GM18498 (cell line): ENCODE measurements around the gene WDR86.

ENCODE experiments used
- ATAC-seq: cut with Tn5 transposase; IDR thresholded peaks from one replicate; pipeline ENCODE4 v1.9.1; 2021; ENCODE audit warnings: mild to moderate bottlenecking, moderate library complexity; ENCODE audit not compliant: unreplicated experiment

The WDR86 gene

DNA sequence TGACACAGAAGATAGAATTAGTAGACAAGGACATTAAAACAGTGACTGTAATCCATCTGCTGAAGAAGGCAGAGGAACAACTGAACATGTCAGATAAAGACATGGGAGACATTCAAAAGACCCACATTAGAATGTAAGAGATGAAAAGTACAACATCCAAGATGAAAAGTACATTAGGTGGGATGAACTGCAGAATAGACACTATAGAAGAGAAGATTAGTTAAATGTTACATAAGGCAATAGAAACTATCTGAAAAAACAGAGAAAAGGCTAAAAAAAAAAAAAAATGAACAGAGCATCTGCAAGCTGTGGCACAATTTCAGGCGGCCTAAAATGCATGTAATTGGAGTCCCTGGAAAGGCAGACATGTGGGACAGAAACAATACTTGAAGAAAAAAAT lies 46.7 kb downstream of the WDR86 start:
- ATAC-seq, result no peak

- ATAC-seq, result no peak
Observed at GRCh38 chr7:151361193-151361959, 48.5 kb downstream of the WDR86 start.

- no peak for ATAC-seq
Observed at GRCh38 chr7:151352512-151352911, 57.3 kb downstream of the WDR86 start.

DNA sequence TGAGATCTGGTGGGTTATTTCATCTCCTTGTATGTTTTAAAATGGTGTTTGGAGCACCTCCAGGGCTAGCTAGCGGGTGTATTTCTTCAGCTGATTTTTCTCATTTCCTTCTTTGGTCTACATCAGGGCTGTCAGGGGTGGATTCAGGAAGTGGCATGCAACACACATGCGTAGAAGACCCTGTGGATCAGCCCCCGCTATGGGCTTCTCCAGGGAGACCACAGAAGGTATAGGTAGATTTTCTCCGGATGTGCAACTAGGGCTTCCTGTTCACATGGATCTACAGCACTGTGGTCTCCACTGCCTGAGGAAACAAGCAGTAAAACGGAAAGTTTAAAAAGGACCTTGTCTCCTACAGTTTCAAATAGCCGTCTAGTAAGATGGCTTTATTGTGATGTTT lies 57.9 kb downstream of the WDR86 start:
- ATAC-seq, result no peak

- no peak for ATAC-seq
Observed at GRCh38 chr7:151351027-151351426, 58.8 kb downstream of the WDR86 start.

DNA sequence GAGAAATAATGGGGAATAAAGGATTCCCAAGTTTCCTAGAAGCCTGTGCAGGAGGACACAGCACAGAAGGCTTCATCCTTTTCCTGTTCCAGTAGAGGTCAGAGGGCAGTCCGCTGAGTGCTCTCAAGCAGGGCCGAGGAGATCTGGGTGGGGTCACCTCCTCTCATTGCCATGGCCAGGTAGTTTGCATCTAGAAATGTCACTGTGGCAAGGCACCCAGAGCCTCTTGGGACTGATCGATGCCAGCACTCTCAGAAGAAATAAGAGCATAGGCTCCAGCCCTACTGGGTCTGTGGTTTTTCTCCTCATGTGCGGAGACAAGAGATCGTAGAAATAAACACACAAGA lies 60.4 kb downstream of the WDR86 start:
- ATAC-seq, result peak; percentile 49

- no peak for ATAC-seq
Observed at GRCh38 chr7:151348970-151349369, 60.9 kb downstream of the WDR86 start.

DNA sequence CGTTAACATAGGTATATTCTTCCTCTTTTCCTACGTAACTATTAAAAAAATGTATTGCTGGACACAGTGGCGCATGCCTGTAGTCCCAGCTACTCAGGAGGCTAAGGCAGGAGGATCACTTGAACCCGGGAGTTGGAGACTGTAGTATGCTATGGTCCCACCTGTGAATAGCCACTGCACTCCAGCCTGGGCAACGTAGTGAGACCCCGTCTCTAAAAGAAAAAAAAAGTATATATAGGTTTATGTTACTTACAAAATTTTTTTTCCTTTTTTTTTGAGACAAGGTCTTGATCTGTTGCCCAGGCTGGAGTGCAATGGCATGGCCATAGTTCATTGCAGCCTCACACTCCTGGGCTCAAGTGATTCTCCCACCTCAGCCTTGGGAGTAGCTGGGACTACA lies 62.6 kb downstream of the WDR86 start:
- ATAC-seq, result no peak

DNA sequence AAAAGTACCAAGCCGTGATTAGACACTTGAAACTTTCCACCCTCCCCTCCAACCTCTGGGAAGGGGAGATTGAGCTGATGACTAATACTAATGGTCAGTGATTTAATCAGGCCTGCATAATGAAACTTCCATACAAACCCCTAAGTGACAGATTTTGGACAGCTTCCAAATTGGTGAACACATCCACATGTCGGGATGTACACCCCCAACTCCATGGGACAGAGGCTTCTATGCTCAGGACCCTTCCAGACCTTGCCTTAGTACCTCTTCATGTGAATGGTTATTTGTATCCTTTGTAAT lies 63.4 kb downstream of the WDR86 start:
- ATAC-seq, result no peak

- no peak for ATAC-seq
Observed at GRCh38 chr7:151345576-151346469, 64.0 kb downstream of the WDR86 start.

DNA sequence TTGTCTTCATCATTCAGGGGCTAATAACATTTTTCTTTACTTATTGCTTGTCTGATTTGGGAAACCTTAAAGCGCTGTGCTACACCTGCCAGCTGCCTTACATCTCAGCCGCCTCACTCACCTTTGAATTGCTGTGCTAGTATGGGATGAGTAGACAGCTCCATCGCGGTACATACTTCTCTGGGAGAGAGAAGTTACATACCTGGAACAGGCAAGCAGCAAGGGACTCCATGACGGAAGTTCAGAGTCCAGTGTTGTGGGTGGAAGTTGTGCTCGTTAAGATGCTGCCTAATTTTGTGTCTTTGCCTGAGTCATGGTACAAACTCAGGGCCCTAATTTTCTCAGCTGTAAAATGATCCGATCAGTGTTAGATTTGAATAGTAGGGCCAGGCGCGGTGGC lies 66.3 kb downstream of the WDR86 start:
- ATAC-seq, result no peak

DNA sequence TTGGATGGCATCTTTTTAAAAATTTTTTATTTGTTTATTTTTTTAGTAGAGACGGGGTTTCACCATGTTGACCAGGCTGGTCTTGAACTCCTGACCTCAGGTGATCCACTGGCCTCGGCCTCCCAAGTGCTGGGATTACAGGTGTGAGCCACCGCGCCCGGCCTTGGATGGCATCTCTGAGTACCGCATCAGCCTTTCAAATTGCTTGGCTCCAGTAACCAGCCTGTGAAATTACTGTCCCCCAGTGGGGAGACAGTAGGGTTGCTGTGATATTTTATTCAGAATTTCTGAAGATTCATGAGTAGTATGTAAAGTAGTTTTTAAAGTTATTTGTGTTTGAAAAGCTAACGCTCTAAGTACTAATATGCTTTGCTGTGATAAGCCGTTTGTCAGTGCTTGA lies 67.0 kb downstream of the WDR86 start:
- no peak for ATAC-seq

DNA sequence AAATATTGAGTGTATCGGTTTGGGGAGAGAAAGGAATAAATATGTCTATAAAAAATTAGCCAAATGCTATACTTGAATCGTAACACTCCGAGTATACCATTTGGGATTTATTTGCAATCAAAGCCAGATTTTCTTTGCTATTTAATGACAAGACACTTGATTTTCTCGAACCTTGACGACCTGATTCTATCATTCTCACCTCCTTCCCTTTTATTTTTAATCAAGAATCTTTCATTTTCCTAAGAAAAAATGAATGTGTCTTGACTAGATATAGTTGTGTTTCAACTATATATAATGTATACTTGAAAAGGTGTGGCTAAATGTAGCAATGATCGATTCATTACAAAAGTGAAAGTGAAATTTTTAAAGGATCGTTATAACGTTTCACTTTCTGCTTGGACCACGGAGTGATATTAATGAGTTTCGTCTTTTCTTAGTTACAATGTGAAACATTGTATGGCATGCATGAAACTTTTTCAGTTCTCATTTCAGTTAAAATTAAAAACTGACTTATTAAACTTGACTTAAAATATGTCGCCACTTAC lies 67.7 kb downstream of the WDR86 start:
- ATAC-seq, result peak; percentile 55

DNA sequence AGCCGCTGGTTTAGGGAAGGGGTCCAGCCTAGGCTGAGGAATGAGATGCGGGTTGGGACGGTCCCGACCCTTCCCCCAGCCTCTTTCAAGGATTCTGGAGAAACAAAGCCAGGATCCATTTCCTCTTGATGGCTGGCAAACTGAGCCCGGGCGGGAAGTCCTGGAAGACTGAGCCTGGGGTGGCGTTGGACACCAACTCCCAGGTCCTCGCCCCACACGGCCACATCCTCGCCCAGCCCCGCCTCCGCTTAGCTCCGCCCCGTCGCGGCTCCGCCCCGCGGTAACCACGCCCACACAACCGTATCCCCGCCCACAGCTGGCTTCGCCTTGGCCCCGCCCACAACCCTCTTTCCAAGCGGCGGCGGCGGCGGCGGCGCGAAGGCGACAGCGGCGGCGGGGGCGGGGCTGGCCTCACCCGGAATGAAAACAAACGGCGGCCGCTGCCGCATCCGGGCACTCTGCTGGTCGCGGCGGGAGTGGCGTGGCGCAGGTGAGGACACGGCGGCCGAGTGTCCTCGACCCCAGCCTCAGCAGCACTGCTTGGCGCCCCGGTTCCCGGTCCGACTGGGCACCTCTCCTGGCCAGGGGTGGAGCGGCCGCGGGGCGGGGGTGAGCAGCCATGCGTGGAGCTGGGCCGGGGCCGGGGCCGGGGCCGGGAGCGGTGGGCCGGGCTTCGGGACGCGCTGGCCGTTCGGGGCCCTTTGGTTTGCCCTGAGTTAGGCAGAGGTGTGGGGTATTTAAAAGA lies 68.3 kb downstream of the WDR86 start, which contains the start of gene NUB1:
Gene NUB1, plus strand, starts transcription at position 456 of the 745 bp plus-strand sequence. CDS start 3,538 bp downstream, outside the sequence.
- peak; percentile 67 for ATAC-seq

- no peak for ATAC-seq
Observed at GRCh38 chr7:151340794-151341356, 69.0 kb downstream of the WDR86 start.

GRCh38 chr7:151339651-151340382 lies 70.0 kb downstream of the WDR86 start:
- peak; percentile 36 for ATAC-seq

- no peak for ATAC-seq
Observed at GRCh38 chr7:151338809-151339208, 71.0 kb downstream of the WDR86 start.

DNA sequence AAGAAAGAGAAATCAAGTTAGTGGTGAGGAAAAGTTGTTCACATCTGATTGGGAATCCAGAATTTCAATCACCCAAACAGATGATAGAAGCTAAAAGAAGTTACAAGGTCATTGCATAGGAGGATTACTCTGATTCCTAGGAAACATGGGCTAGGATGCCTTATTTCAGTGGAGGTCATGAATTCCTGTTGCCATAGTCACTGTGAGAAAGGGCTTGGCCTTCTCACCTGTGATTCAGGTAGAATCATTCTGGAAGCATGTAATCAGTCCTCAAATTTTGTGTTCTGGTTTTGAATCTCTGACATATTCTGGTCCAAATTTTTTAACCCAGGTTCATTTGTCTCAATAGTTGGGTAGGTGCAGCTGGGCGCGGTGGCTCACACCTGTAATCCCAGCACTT lies 72.5 kb downstream of the WDR86 start:
- no peak for ATAC-seq

- ATAC-seq, result no peak
Observed at GRCh38 chr7:151336027-151336708, 73.7 kb downstream of the WDR86 start.

GRCh38 chr7:151334628-151335027 lies 75.2 kb downstream of the WDR86 start:
- ATAC-seq, result no peak
